ENCODE results near the gene TIMM22. TPM values are rescaled to one million over a fixed set of nuclear protein-coding genes. Genes with fewer than 3 reads are reported as not detected.

Gene TIMM22
- total and polyA plus RNA-seq, 2 donors (not counting 3 experiments of a cell fraction or from before 2014, with no cell fraction given): 19.0 to 19.6 TPM

- TF ChIP-seq CTCF (IDR thresholded peaks at IDR 0.05; ENCODE audit: extremely low read depth in 1 of 2, insufficient read depth in 1 of 2, low read depth in 1 of 2, low read length in 2 of 2) (no peak), MAX (IDR thresholded peaks at IDR 0.05; ENCODE audit: insufficient read depth, insufficient read length) (no peak), FOS (IDR thresholded peaks at IDR 0.05; ENCODE audit: borderline replicate concordance, insufficient read depth, low read length) (no peak), EZH2 (IDR thresholded peaks at IDR 0.05; ENCODE audit: borderline replicate concordance, low read depth, low read length, severe bottlenecking) (no peak), POLR2AphosphoS5 (IDR thresholded peaks at IDR 0.05; ENCODE audit: insufficient read depth, low read depth, low read length) (no peak), MYC (IDR thresholded peaks at IDR 0.05; ENCODE audit: low read depth, low read length) (no peak)
- Histone ChIP-seq H3K9ac (replicated peaks; ENCODE audit: extremely low read depth, insufficient read depth, low read length) (no peak overlapping the region), H4K20me1 (replicated peaks; ENCODE audit: control insufficient read depth, extremely low read depth, insufficient read depth, low read length) (no peaks in the 10 kb centered on the region), H3K27me3 (ENCODE audit: control insufficient read depth in 2 of 2, insufficient read depth in 2 of 2, low read length in 2 of 2) (no peaks in the 10 kb centered on the region), H3K9me3 (replicated peaks; ENCODE audit: control insufficient read depth, insufficient read depth, low read length) (no peaks in the 10 kb centered on the region), H3K4me3 (replicated peaks in 1 of 3; ENCODE audit: insufficient read depth in 1 of 3, low read depth in 1 of 3, low read length in 3 of 3) (no peak overlapping the region), H2AFZ (ENCODE audit: low read depth, low read length) (no peak overlapping the region), H3K79me2 (ENCODE audit: control insufficient read depth, insufficient read depth, low read length) (peaks cover 15% of the 10 kb centered on the region), H3K9me1 (replicated peaks; ENCODE audit: control insufficient read depth, extremely low read depth, insufficient read depth, low read length) (no peaks in the 10 kb centered on the region), H3K27ac (ENCODE audit: insufficient read depth, low read depth, low read length) (no peak overlapping the region), H3K4me2 (ENCODE audit: insufficient read depth, low read length) (no peak overlapping the region), H3K4me1 (ENCODE audit: control insufficient read depth, extremely low read depth, insufficient read depth, low read length) (peaks cover 16% of the 10 kb centered on the region), H3K36me3 (ENCODE audit: control insufficient read depth in 2 of 2, extremely low read depth in 1 of 2, insufficient read depth in 2 of 2, low read length in 2 of 2) (peaks cover 0 to 3% of the 10 kb centered on the region in 2 experiments)
- dilution Hi-C loops (cut with MboI; ENCODE audit: extremely low pct_ligation_motif_present, low sequenced_read_pairs): no loop called here
- BruUV-seq (replicated peaks): no TSS peak
- intact Hi-C loops (cut with micrococcal nuclease): no loop called here
- DNase-seq (ENCODE audit: low read depth, low spot score): no peak
- CTCF ChIA-PET: interaction anchor here (4.4 to 5.5 kb wide), 2 partner anchors 19 to 21 kb away, joined by 24 to 39 read pairs; no protein-coding TSS in a partner anchor
- POLR2A ChIA-PET: no interaction called here
- FAIRE-seq: no peak
Measured at GRCh38 chr17:1037238-1037879, 40.4 kb downstream of the TIMM22 start.
